ENCODE results near the gene MYLK2. TPM values are rescaled to one million over a fixed set of nuclear protein-coding genes. Genes with fewer than 3 reads are reported as not detected.

Gene MYLK2
- total and polyA plus RNA-seq, 9 donors: 0.08 to 0.35 (median 0.20) TPM; not detected in 6

GRCh38 chr20:31839782-31840487 lies 20.8 kb downstream of the MYLK2 start:
- Histone ChIP-seq H3K4me3 (no peak overlapping the region), H3K9me3 (no peaks in the 10 kb centered on the region), H3K4me1 (ENCODE audit: insufficient read depth) (peaks cover 38% of the 10 kb centered on the region), H3K27me3 (no peaks in the 10 kb centered on the region), H3K27ac (no peak overlapping the region), H3K36me3 (no peaks in the 10 kb centered on the region)
- TF ChIP-seq EP300 (IDR thresholded peaks at IDR 0.05) (no peak), CTCF (IDR thresholded peaks at IDR 0.05) (no peak), POLR2A (IDR thresholded peaks at IDR 0.05) (no peak)
- no peak for DNase-seq
- intact Hi-C loops (cut with DNase I): no loop called here
- 49 to 59% (median 50%) methylated on average over 5 of the region's 5 CpGs for whole genome bisulfite sequencing, 3 donors

GRCh38 chr20:31840906-31841816 lies 22.0 kb downstream of the MYLK2 start:
- peaks cover 39% of the 10 kb centered on the region for H3K4me1 ChIP-seq (ENCODE audit: insufficient read depth)
- WGBS, 3 donors: 28 to 57% (median 38%) methylated on average over 15 of the region's 15 CpGs
- TF ChIP-seq EP300 (IDR thresholded peaks at IDR 0.05): no peak
- TF ChIP-seq CTCF (IDR thresholded peaks at IDR 0.05): no peak
- no peak for TF ChIP-seq POLR2A (IDR thresholded peaks at IDR 0.05)
- H3K27me3 ChIP-seq: no peaks in the 10 kb centered on the region
- intact Hi-C loops (cut with DNase I): no loop called here
- no peaks in the 10 kb centered on the region for H3K9me3 ChIP-seq
- H3K27ac ChIP-seq: peak overlapping the region; percentile 58 to 65
- H3K36me3 ChIP-seq: no peaks in the 10 kb centered on the region
- DNase-seq: peak in 3 of 5 donors; percentile 39 to 62 (median 52)
- no peak overlapping the region for H3K4me3 ChIP-seq

GRCh38 chr20:31841928-31842327 lies 22.8 kb downstream of the MYLK2 start:
- no peak overlapping the region for H3K4me3 ChIP-seq
- no peak for TF ChIP-seq EP300 (IDR thresholded peaks at IDR 0.05)
- no peak for TF ChIP-seq CTCF (IDR thresholded peaks at IDR 0.05)
- no peak for TF ChIP-seq POLR2A (IDR thresholded peaks at IDR 0.05)
- H3K9me3 ChIP-seq: no peaks in the 10 kb centered on the region
- 17 to 24% (median 22%) methylated on average over 8 of the region's 8 CpGs for WGBS, 3 donors
- no peaks in the 10 kb centered on the region for H3K27me3 ChIP-seq
- intact Hi-C loops (cut with DNase I): no loop called here
- peaks cover 38% of the 10 kb centered on the region for H3K4me1 ChIP-seq (ENCODE audit: insufficient read depth)
- peak; percentile 55 to 75 (median 66) for DNase-seq
- peak overlapping the region; percentile 58 to 65 for H3K27ac ChIP-seq
- H3K36me3 ChIP-seq: no peaks in the 10 kb centered on the region

GRCh38 chr20:31842471-31843157 lies 23.5 kb downstream of the MYLK2 start:
- Histone ChIP-seq H3K4me1 (ENCODE audit: insufficient read depth) (peaks cover 38% of the 10 kb centered on the region), H3K36me3 (no peaks in the 10 kb centered on the region), H3K27ac (peak overlapping the region; percentile 58 to 65), H3K27me3 (no peaks in the 10 kb centered on the region), H3K9me3 (no peaks in the 10 kb centered on the region), H3K4me3 (no peak overlapping the region)
- 5 to 6% (median 5%) methylated on average over 12 of the region's 12 CpGs for WGBS, 3 donors
- no peak for TF ChIP-seq POLR2A (IDR thresholded peaks at IDR 0.05)
- TF ChIP-seq EP300 (IDR thresholded peaks at IDR 0.05): no peak
- no peak for TF ChIP-seq CTCF (IDR thresholded peaks at IDR 0.05)
- peak; percentile 60 to 85 (median 69) for DNase-seq
- intact Hi-C loops (cut with DNase I): no loop called here
